Stimulated activated CD8-positive, alpha-beta memory T cell treated with anti-CD3 and anti-CD28 coated beads, Interleukin-7, amount 100 ng/mL, for 24 hours (primary cell): ENCODE results near the gene MYOF.

ENCODE experiments used
- DNase-seq: peaks from one replicate; pipeline ENCODE4 v3.0.0-alpha.2; 2020; ENCODE audit warnings: low read depth

MYOF gene

GRCh38 chr10:93482145-93482834 lies at the start of gene MYOF:
TSS of gene MYOF (minus strand) at chr10:93482334. CDS start at chr10:93482194, 140 bp downstream.
- DNase-seq, result no peak

- DNase-seq, result no peak
These were observed 36.4 kb upstream of the MYOF start for GRCh38 chr10:93518531-93518930.

DNA sequence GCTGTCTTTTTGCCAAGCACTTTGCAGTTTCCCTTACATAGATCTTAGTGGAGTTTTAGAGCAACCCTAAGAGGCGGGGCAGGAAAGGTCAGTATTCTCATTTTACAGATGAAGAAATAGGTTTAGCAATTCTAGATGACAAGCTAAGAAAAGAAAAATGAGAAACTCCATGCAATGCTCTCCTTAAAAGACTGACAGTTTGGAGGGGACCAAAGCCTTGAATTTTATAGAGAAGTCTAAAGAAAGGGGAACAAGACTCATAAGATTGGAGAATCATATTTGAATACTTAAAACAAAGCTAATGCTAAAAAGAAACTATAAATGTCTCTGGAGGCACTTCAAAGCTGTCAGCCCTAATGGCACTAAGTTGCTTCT lies 33.9 kb upstream of the MYOF start:
- no peak for DNase-seq

- no peak for DNase-seq
These were observed 33.2 kb upstream of the MYOF start for GRCh38 chr10:93515071-93516005.

GRCh38 chr10:93514521-93514920 lies 32.4 kb upstream of the MYOF start:
- DNase-seq, result no peak

- no peak for DNase-seq
These were observed 31.0 kb upstream of the MYOF start for GRCh38 chr10:93513091-93513490.

- DNase-seq, result no peak
These were observed 30.4 kb upstream of the MYOF start for GRCh38 chr10:93512565-93512964.

GRCh38 chr10:93509816-93510215 lies 27.7 kb upstream of the MYOF start:
- DNase-seq, result no peak

DNA sequence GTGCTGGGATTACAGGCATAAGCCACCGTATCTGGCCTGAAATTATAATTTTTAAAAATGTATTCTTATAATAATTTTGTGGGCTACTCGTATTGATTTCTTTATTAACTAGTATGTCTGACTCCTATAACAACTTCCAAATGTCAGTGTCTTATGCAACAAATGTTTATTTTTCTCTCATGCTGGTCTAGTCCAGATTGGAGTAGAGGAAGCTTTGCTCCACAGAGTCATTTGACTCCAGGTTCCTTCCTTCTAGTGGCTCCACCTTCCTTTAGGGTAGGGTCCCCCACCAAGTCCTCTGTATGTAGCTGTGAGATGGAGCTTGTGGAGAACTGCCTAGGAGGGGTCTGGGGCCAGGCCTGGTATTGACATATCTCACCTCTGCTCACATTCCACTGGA lies 22.9 kb upstream of the MYOF start:
- DNase-seq, result no peak

- no peak for DNase-seq
These were observed 20.9 kb upstream of the MYOF start for GRCh38 chr10:93503075-93503474.

DNA sequence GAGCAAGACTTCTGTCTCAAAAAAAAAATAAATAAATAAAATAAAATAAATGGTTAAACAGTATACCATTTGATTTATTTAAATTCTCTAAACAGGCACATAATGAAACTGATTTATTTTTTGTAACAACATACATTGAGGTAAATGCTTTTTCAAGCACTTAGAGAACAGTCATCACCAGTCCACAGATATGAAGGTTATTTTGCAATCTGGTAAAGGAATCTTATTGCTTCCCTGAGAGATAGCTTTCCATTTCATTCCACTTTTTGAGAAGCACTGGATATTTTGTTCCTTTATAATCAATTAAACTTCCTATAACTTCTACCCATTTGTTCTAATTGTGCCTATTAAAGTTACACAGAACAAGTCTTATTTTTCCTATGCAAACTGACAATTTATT lies 19.5 kb upstream of the MYOF start:
- no peak for DNase-seq

DNA sequence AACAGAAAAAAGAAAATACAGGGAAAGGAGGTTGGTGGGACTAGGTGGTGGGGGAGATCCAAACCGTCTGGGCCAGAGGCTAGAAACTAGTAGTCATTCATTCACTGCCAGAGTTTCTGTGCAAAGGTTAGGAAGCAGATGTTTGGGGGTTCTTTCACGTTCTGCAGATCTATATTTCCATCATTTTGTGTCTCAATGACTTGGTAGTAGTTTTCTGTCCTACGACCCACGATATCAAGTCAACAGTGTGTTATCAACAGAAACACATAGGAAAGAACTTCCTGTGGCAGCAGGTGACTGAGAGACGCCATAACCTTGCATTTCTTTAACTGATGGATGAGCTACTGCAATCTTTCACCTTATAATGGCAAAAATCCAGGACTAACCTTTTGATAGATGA lies 16.0 kb upstream of the MYOF start:
- no peak for DNase-seq

- peak; percentile 87 for DNase-seq
These were observed 14.3 kb upstream of the MYOF start, which contains the start of gene CEP55 for GRCh38 chr10:93496322-93497041. TSS of gene CEP55 (plus strand) at chr10:93496612. CDS start at chr10:93500052, 3,440 bp downstream.

DNA sequence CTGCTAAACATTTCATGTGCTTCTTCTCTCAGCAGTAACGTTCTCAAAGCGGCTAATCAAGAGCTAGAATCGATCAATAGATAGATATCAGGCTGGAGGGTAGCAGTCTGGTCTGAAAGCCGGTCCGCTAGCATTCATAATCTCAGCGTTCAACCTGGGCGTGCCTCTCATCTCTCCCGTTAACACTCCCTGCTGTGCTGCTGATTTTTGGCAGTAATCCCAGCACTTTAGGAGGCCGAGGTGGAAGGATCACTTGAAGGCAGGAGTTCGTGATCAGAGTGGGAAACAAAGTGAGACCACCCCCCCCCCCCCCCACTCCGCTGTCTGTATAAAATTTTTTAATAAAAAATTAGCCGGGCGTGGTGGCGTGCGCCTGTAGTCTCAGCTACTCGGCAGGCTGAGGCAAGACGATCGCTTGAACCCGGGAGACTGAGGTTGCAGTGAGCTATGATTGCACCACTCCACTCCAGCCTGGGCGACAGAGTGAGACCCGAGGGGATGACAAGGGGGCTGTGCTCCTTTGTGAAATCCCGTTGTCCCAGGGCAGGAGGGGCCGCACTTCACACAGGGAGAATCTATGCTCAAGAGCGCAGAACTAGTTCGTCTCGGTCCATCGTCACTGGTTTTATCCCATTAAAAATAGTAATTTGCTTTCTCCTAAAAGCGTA lies 13.7 kb upstream of the MYOF start:
- no peak for DNase-seq

DNA sequence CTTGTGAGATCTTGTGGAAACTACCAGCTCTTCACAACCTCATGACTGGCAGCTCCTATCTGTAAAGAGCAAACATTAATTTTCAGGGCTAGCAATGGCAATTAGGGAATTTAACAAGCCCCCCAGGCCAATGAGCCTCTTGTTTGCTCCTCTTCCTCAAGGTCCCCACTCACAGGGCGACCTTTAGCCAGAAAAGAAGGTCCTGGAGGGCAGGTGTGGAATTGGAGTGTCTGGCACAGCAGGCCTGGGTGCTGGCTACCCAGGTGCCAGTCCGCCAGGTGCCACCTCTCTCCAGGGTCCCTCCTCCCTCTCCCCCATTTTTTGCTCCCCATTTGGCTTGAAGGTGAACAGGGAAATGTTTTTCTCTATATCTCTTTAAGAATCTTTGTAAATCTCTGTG lies 12.4 kb upstream of the MYOF start:
- DNase-seq, result no peak

- no peak for DNase-seq
These were observed 11.0 kb upstream of the MYOF start for GRCh38 chr10:93493162-93493561.

- DNase-seq, result no peak
These were observed 9.5 kb upstream of the MYOF start for GRCh38 chr10:93491602-93492121.

- DNase-seq, result no peak
These were observed 6.9 kb upstream of the MYOF start for GRCh38 chr10:93488956-93489528.

DNA sequence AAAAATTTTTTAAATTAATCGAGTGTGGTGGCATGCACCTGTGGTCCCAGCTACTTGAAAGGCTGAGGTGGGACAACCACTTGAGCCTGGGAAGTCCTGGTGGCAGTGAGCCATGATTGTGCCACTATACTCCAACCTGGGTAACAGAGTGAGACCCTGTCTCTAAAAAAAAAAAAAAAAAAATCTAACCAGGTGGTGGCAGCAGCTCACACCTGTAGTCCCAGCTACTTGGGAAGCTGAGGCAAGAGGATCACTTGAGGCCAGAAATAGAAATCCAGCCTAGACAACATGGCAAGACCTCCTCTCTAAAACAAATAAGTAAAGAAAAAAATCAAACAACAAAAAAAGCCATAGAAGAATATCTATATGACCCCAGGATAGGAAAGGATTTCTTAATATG lies 3.6 kb upstream of the MYOF start:
- DNase-seq, result no peak

GRCh38 chr10:93481637-93482144 lies 443 bp downstream of the MYOF start:
- no peak for DNase-seq

- DNase-seq, result no peak
These were observed 3.3 kb downstream of the MYOF start for GRCh38 chr10:93478873-93479272.
